HG03571 (cell line): ENCODE measurements around the gene PDILT.

Experiments used
- ATAC-seq: cut with Tn5 transposase; IDR thresholded peaks from one replicate; pipeline ENCODE4 v1.9.1; 2021; ENCODE audit not compliant: unreplicated experiment

The PDILT gene

GRCh38 chr16:20402651-20403050 is 1.9 kb downstream of the PDILT start:
- ATAC-seq, result no peak

- no peak for ATAC-seq
Observed at GRCh38 chr16:20401475-20402016, 3.0 kb downstream of the PDILT start.

GRCh38 chr16:20401066-20401465 is 3.5 kb downstream of the PDILT start:
- ATAC-seq, result no peak

GRCh38 chr16:20399185-20399584 is 5.4 kb downstream of the PDILT start:
- ATAC-seq, result no peak

GRCh38 chr16:20398603-20399002 is 5.9 kb downstream of the PDILT start:
- no peak for ATAC-seq

GRCh38 chr16:20397468-20398074 is 7.0 kb downstream of the PDILT start:
- no peak for ATAC-seq

- no peak for ATAC-seq
Observed at GRCh38 chr16:20396846-20397467, 7.6 kb downstream of the PDILT start.

GRCh38 chr16:20395946-20396345 is 8.6 kb downstream of the PDILT start:
- no peak for ATAC-seq

GRCh38 chr16:20393801-20394577 is 10.5 kb downstream of the PDILT start:
- ATAC-seq, result no peak

- ATAC-seq, result no peak
Observed at GRCh38 chr16:20391045-20391444, 13.5 kb downstream of the PDILT start.

GRCh38 chr16:20388854-20389253 is 15.7 kb downstream of the PDILT start:
- no peak for ATAC-seq

GRCh38 chr16:20387978-20388377 is 16.6 kb downstream of the PDILT start:
- ATAC-seq, result no peak

GRCh38 chr16:20385844-20386832 is 18.4 kb downstream of the PDILT start:
- ATAC-seq, result no peak

- peak; percentile 67 for ATAC-seq
Observed at GRCh38 chr16:20383106-20384029, 21.2 kb downstream of the PDILT start.

GRCh38 chr16:20382202-20382948 is 22.2 kb downstream of the PDILT start:
- ATAC-seq, result no peak

GRCh38 chr16:20380782-20381181 is 23.8 kb downstream of the PDILT start:
- no peak for ATAC-seq

- ATAC-seq, result no peak
Observed at GRCh38 chr16:20377181-20377580, 27.4 kb downstream of the PDILT start.

GRCh38 chr16:20372701-20373100 is 31.8 kb downstream of the PDILT start:
- ATAC-seq, result no peak

- no peak for ATAC-seq
Observed at GRCh38 chr16:20369452-20370054, 35.0 kb downstream of the PDILT start.
